ENCODE measurements around the gene TOP3B. TPM values are rescaled to one million over a fixed set of nuclear protein-coding genes. Genes with fewer than 3 reads are reported as not detected.
"Not testable (repeated sequence)": the region's sequence is repeated elsewhere in the genome, so short reads cannot be mapped to it uniquely, and the experiment has no call there.

TOP3B gene
- total RNA-seq, 2 experiments from 2014 or later: 45.6 to 51.6 TPM

- Mint-ChIP-seq H3K4me3 (no peak overlapping the region), H3K27ac (no peak overlapping the region), H3K36me3 (ENCODE audit: low read depth) (no peaks in the 10 kb centered on the region), H3K27me3 (no peaks in the 10 kb centered on the region), H3K4me1 (no peaks in the 10 kb centered on the region), H3K9me3 (no peaks in the 10 kb centered on the region)
- CTCF ChIA-PET: no interaction called here
- POLR2A ChIA-PET: no interaction called here
- no peak for DNase-seq
These were observed 66.8 kb downstream of the TOP3B start for GRCh38 chr22:21915624-21916308.

- H3K9me3 Mint-ChIP-seq; H3K4me3 Mint-ChIP-seq; H3K27me3 Mint-ChIP-seq; DNase-seq; CTCF ChIA-PET; H3K27ac Mint-ChIP-seq; POLR2A ChIA-PET; H3K4me1 Mint-ChIP-seq; H3K36me3 Mint-ChIP-seq (ENCODE audit: low read depth): not testable (repeated sequence)
These were observed 68.4 kb downstream of the TOP3B start for GRCh38 chr22:21914033-21914642.

- H3K9me3 Mint-ChIP-seq; H3K27me3 Mint-ChIP-seq; H3K4me1 Mint-ChIP-seq; DNase-seq; H3K36me3 Mint-ChIP-seq (ENCODE audit: low read depth); CTCF ChIA-PET; H3K27ac Mint-ChIP-seq; H3K4me3 Mint-ChIP-seq; POLR2A ChIA-PET: not testable (repeated sequence)
These were observed 72.2 kb downstream of the TOP3B start for GRCh38 chr22:21910367-21910766.

GRCh38 chr22:21909871-21910270, 72.7 kb downstream of the TOP3B start:
- CTCF ChIA-PET: no interaction called here
- H3K4me3 Mint-ChIP-seq: no peak overlapping the region
- H3K36me3 Mint-ChIP-seq (ENCODE audit: low read depth): no peaks in the 10 kb centered on the region
- no peaks in the 10 kb centered on the region for H3K9me3 Mint-ChIP-seq
- H3K27me3 Mint-ChIP-seq: no peaks in the 10 kb centered on the region
- DNase-seq: no peak
- POLR2A ChIA-PET: no interaction called here
- no peaks in the 10 kb centered on the region for H3K4me1 Mint-ChIP-seq
- no peak overlapping the region for H3K27ac Mint-ChIP-seq

- H3K4me3 Mint-ChIP-seq: no peak overlapping the region
- no peak for DNase-seq
- no peaks in the 10 kb centered on the region for H3K4me1 Mint-ChIP-seq
- no peak overlapping the region for H3K27ac Mint-ChIP-seq
- H3K9me3 Mint-ChIP-seq: no peaks in the 10 kb centered on the region
- H3K36me3 Mint-ChIP-seq (ENCODE audit: low read depth): no peaks in the 10 kb centered on the region
- ChIA-PET POLR2A (no interaction called here), CTCF (no interaction called here)
- H3K27me3 Mint-ChIP-seq: no peaks in the 10 kb centered on the region
These were observed 74.7 kb downstream of the TOP3B start for GRCh38 chr22:21907638-21908522.

Other genes starting within 250 kb of the TOP3B start
- gene YPEL1, start 247.0 kb downstream of the TOP3B start, total RNA-seq: 10 to 100 TPM in 1 of 2 experiments, 1 to 10 TPM in 1; 8.9 to 11.0 TPM
- gene MAPK1, start 115.1 kb downstream of the TOP3B start, total RNA-seq: 100 to 1,000 TPM; 123 to 139 TPM
- 10 to 100 TPM; 15.1 to 20.4 TPM for gene PPM1F, start 29.9 kb downstream of the TOP3B start, total RNA-seq

Measured in activated CD4-positive, alpha-beta T cell treated with anti-CD3 and anti-CD28 coated beads, Interleukin-2, amount 10 ng/mL, durations not matched to agents 7 days and 5 days (primary cell).